Measurements from ENCODE around the gene TMCO4. TPM values are rescaled to one million over a fixed set of nuclear protein-coding genes. Genes with fewer than 3 reads are reported as not detected.
A peak's percentile ranks its signal among the peaks of the same experiment; 100 is the strongest.

TMCO4 gene
- total RNA-seq, 1 donor from 2014 or later = 4.1 TPM

DNA sequence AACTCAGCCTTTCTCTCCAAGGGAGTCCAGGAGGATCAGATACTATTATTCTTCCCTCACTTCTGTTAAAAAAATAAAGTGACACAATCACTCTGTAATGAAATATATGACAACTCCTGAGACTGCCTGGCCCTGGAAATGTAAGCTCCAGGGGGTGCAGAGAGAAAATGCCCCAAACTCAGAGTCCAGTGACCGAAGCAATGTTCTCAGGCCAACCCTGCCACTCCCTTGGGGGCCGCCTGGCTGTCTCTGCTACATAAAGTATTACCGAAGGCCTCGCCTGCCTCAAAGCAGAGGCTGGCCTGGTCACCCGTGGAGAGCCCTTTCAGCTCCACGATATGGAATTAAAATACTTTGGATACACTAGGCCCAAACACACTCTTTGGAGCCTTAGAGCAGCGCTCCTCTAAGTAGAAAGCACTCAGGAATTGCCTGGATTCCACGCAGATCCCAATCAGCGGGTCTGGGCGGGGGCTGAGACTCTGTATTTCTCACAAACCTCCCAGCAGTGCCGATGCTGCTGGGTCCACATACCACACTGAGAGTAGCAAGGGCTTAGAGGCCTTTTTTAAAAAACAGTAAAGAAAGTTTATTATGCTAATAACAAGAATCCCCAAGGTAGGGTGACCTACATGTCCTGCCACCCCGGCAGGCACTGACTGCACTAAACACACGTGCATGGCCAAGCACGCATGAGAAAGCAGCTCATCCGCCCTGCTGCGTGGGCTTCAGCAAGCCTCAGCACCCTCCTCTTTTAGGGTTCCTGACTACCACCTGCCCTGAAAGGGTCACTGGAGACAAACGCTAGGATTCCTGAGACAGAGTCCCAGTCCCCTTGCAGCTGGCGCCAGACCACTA lies 31.1 kb downstream of the TMCO4 start:
- DNase-seq (ENCODE audit: low spot score) = no peak
- peaks cover 15% of the 10 kb centered on the region for H3K4me1 Mint-ChIP-seq (ENCODE audit: unreplicated experiment)
- H3K27ac Mint-ChIP-seq (ENCODE audit: unreplicated experiment) = no peak overlapping the region

DNA sequence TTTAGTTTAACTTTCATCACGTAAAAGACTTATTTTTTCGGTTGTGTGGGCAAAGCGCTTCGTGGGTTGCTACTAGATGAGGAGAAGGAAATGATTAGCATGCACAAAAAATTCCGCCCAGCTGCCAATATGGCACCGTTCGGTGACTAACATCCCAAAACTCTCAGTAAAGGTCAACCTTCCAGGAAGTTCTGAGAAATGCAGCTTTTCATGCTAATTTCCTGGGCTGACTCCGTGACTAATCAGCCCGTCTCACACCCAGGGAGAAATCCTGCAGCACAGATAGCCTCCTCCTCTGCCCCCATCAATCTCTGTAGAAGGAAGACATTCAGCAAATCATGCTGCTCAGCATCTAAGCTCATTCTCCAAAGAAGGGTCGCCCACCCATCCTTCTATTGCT lies 34.1 kb downstream of the TMCO4 start:
- no peaks in the 10 kb centered on the region for H3K9me3 Mint-ChIP-seq (ENCODE audit: unreplicated experiment)
- no peaks in the 10 kb centered on the region for H3K36me3 Mint-ChIP-seq (ENCODE audit: low read depth, unreplicated experiment)
- H3K4me3 Mint-ChIP-seq (ENCODE audit: unreplicated experiment) = no peak overlapping the region
- H3K4me1 Mint-ChIP-seq (ENCODE audit: unreplicated experiment) = peaks cover 15% of the 10 kb centered on the region
- H3K27me3 Mint-ChIP-seq (ENCODE audit: unreplicated experiment) = peaks cover 3% of the 10 kb centered on the region
- no peak overlapping the region for H3K27ac Mint-ChIP-seq (ENCODE audit: unreplicated experiment)
- TF ChIP-seq, protein P1, sequence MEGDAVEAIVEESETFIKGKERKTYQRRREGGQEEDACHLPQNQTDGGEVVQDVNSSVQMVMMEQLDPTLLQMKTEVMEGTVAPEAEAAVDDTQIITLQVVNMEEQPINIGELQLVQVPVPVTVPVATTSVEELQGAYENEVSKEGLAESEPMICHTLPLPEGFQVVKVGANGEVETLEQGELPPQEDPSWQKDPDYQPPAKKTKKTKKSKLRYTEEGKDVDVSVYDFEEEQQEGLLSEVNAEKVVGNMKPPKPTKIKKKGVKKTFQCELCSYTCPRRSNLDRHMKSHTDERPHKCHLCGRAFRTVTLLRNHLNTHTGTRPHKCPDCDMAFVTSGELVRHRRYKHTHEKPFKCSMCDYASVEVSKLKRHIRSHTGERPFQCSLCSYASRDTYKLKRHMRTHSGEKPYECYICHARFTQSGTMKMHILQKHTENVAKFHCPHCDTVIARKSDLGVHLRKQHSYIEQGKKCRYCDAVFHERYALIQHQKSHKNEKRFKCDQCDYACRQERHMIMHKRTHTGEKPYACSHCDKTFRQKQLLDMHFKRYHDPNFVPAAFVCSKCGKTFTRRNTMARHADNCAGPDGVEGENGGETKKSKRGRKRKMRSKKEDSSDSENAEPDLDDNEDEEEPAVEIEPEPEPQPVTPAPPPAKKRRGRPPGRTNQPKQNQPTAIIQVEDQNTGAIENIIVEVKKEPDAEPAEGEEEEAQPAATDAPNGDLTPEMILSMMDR (IDR thresholded peaks at IDR 0.05; ENCODE audit: unreplicated experiment) = no peak
- DNase-seq (ENCODE audit: low spot score) = no peak

More for the DNA sequence above, 31.1 kb downstream of the TMCO4 start:
- Mint-ChIP-seq H3K36me3 (ENCODE audit: low read depth, unreplicated experiment) (no peaks in the 10 kb centered on the region), H3K4me3 (ENCODE audit: unreplicated experiment) (no peak overlapping the region), H3K27me3 (ENCODE audit: unreplicated experiment) (peaks cover 3% of the 10 kb centered on the region), H3K9me3 (ENCODE audit: unreplicated experiment) (no peaks in the 10 kb centered on the region)
- TF ChIP-seq, protein P1 (IDR thresholded peaks at IDR 0.05; ENCODE audit: unreplicated experiment) = no peak

DNA sequence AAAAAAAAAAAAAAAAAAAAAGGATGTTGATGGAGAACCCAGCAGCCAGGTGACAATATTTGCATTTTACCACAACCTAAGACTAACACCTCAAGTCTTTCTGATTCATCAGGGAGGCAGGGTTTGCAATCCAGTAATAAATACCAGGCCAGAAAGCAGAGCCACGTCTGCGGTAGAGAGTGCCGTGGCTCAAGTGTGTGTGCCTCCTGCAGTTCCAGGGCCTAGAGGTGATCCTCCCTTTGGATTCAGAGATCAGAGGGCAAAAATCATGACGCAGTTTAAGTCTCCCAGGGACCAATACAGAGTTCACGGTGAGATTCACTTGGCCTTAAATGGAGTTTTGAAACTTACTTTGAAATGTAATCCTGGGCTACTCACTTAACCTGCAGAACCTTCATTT lies 34.9 kb downstream of the TMCO4 start:
- Mint-ChIP-seq H3K4me3 (ENCODE audit: unreplicated experiment) (no peak overlapping the region), H3K27ac (ENCODE audit: unreplicated experiment) (no peak overlapping the region), H3K27me3 (ENCODE audit: unreplicated experiment) (peaks cover 1% of the 10 kb centered on the region), H3K9me3 (ENCODE audit: unreplicated experiment) (no peaks in the 10 kb centered on the region), H3K4me1 (ENCODE audit: unreplicated experiment) (peaks cover 15% of the 10 kb centered on the region), H3K36me3 (ENCODE audit: low read depth, unreplicated experiment) (no peaks in the 10 kb centered on the region)
- DNase-seq (ENCODE audit: low spot score) = no peak
- TF ChIP-seq, protein P1 (IDR thresholded peaks at IDR 0.05; ENCODE audit: unreplicated experiment) = no peak

DNA sequence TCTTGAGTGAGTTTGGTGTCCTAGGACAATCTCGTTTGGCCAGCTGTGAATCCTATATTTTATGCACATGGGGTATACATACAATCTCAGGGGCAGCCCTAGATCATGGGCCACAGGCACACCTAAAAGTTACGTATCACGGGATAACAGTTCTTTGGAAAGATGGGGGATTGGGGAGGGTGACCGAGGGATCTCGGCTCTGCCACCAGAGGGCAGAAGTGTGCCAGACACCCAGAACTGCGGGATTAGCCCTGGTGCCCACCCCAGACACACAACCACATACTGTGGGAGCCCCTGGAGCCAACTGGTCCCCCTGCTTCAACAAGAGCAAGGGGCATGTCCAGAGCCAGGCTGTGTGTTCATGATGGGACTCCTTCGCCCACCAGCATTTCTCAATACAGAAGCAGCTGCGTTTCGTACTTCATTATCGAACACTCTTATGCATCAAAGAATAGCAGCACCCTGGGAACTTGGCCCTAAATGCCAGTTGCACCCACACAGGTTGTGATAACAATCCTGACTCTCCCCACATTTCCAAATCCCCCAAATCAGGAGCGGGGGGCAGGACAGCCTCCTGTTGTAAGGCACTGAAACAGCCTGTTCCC lies 37.4 kb downstream of the TMCO4 start:
- H3K4me3 Mint-ChIP-seq (ENCODE audit: unreplicated experiment) = no peak overlapping the region
- peaks cover 3% of the 10 kb centered on the region for H3K27me3 Mint-ChIP-seq (ENCODE audit: unreplicated experiment)
- H3K4me1 Mint-ChIP-seq (ENCODE audit: unreplicated experiment) = peaks cover 15% of the 10 kb centered on the region
- TF ChIP-seq, protein P1 (IDR thresholded peaks at IDR 0.05; ENCODE audit: unreplicated experiment) = peak; percentile 65
- no peaks in the 10 kb centered on the region for H3K9me3 Mint-ChIP-seq (ENCODE audit: unreplicated experiment)
- no peak overlapping the region for H3K27ac Mint-ChIP-seq (ENCODE audit: unreplicated experiment)
- no peaks in the 10 kb centered on the region for H3K36me3 Mint-ChIP-seq (ENCODE audit: low read depth, unreplicated experiment)
- peak; percentile 70 for DNase-seq (ENCODE audit: low spot score)

DNA sequence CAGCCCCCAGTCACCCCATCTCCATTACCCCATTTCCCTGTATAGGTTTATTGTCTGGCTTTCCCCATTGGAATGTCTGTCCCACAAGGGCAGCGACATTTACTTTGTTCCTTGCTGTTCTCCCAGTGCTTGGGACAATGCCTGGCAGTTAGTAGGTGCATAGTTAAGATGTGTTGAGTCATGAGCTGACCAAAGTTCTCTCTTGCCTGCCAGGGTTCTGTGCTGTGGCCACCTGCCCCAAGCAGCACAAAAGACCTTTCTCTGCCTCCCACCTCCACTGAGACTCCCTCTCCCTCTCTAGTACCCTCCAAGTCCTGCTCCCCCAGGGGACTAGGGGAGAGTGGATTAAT lies 40.0 kb downstream of the TMCO4 start:
- Mint-ChIP-seq H3K36me3 (ENCODE audit: low read depth, unreplicated experiment) (no peaks in the 10 kb centered on the region), H3K4me1 (ENCODE audit: unreplicated experiment) (no peaks in the 10 kb centered on the region), H3K27ac (ENCODE audit: unreplicated experiment) (no peak overlapping the region), H3K27me3 (ENCODE audit: unreplicated experiment) (peaks cover 2% of the 10 kb centered on the region), H3K9me3 (ENCODE audit: unreplicated experiment) (no peaks in the 10 kb centered on the region), H3K4me3 (ENCODE audit: unreplicated experiment) (no peak overlapping the region)
- TF ChIP-seq, protein P1 (IDR thresholded peaks at IDR 0.05; ENCODE audit: unreplicated experiment) = no peak
- no peak for DNase-seq (ENCODE audit: low spot score)

All from endothelial cell (in vitro differentiated cells).